ENCODE results near the gene CELSR1. TPM values are rescaled to one million over a fixed set of nuclear protein-coding genes. Genes with fewer than 3 reads are reported as not detected.

Gene CELSR1
- total RNA-seq, 1 experiment from 2014 or later, result 5.7 TPM

DNA sequence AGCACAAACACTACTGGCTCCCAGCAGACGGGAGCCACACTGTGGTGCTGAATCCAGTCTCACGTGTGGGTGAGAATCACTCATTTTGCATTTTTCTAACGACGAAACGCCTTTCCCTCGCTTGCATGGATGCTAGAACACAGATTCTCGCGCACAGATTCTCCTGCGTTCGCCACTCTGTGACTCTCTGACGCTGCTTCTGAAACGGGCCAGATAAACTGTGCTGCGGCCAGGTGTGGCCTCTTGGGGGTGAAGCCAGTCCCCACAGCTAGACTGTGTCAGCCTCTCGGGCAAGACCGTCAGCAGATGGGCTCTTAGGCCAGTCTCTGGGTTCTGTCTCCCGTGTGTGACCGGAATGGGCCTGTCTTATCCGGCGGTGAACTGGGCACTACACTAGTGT lies 157.4 kb downstream of the CELSR1 start:
- DNase-seq (ENCODE audit: low spot score), result no peak

DNA sequence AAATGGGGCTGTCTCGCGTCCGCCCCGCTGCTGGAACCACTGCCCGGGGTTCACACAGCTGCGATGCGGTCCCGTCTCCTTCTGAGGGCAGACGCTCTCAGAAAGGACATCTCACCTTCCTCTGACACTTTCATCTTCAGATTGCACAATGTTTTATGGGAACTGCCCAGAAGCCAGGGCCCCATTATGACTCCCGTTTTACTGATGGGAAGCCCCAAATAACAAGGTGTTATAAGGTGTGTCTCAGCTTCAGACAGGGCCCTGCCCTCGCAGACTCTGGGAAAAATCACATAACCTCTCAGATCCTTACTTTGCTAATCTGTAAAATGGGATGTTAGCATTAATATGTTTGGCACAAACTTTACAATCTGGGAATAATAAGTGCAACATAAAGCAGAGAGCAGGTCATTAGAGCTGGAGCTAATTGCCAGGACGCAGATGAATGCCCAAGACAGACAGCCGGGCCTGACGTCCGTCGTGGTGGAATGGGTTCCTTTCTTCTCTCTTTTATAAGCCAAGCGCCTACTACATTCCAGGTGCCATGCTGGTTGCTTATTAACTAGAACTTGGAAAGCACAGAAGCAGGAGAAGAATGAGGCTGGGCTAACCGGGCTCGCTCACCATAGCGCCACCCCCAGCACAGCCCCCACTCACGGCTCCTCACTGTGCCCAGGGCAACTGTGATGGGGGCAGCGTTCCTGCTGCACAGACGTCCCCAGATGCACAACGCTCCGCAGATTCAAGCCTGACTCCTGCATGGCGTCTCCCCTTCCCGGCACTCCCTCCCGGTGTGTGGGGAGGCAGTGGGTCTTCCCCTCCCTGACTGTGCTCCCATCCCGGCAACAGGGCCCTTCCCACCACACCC lies 158.1 kb downstream of the CELSR1 start:
- no peak for DNase-seq (ENCODE audit: low spot score)

DNA sequence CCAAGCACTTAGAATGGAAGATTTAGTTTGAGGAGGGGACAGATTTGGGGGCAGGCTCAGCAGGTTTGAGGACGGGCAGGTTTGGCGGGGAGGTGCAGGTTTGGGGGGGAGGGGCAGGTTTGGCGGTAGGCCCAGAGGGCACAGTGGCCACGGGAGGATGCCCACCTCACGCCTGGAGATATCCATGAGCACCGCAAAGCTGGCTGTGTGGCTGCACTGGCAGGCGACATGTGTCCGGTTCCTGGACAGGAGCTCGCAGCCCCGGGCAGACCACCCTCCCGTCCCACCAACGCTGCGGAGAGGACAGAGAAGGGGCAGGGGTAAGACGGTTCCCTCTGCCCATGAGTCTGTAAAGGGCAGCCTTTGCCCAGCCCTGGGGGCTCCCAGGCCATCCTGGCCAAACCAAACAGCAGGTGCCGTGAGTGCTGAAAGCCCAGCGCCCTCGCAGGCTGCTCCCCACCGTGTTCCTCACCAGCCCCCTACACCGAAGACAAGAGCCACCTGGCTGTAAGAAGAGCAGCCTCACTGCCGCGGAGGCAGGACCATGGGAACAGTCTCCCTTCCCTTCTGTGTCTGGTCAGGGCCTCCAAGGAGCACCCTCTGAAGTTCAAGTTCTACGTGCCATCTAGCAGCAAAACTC lies 158.9 kb downstream of the CELSR1 start:
- no peak for DNase-seq (ENCODE audit: low spot score)

DNA sequence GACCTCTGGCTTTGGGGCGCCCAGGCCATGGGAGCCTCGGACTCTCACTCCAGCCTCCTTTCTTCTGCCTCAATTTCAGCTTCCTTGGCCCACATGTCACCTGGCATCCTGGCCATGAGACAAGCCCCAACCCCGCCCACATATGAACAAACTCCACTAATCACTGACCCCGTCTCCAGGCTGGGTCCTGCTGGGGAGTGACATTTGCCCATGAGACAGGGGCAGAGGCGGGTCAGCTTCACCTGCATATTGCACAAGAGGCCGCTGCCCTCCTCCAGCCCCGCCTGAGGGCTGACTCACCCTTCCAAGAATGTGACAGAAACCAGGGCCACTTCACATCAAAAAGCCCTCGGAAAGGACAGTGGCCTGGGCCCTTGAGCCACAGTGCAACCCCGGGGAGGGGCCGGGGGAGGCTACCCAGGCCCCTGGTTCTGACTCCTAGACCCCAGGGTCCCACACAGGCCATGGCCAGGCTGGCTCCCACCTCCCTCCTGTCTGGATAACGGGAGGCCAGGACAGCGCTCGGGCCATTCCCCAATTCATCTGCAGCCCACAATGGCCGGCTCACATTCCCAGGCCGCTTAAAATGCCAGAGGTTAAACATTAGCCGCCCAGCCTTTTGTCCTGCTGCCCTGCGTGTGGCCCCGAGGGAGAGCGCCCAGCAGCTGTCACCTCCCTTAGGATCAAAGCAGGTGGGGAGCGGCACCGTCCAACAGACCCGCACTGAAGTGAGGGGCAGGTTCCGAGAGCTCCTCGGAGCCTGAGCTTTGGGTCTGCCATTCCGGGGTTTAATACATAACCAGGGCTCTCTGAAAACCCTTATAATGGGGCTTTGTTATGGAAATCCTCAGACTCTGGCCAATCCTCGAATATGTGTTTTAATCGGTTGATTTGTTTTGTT lies 159.6 kb downstream of the CELSR1 start:
- DNase-seq (ENCODE audit: low spot score), result peak; percentile 29

DNA sequence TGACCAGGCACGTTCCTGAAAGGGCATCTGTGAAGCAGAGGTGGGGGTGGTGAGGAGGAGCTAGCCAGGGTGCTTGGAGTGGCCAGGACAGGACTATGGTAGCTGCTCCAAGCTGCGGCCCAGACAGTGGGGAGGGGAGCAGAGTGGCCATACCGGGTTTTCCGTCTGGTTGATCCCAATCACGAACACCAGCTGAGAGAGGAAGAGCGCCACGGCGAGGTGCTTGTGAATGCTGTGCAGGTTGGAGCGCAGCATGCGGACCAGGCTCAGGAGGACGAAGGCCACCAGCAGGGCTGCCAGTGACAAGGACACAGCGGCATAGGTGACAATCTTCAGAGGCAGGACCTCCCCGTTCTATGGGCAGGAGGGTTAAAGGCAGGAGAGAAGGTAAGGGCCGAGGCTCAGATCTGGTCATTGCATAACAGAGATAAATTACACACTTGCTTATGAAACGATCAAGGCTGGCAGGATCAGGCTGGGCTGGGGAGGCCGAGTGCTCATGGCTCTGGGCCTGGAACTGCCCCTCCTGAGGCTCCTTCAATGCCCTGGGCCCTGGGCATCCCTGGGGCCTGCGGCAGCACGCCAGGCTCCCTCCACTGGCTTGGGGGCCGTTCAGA lies 160.4 kb downstream of the CELSR1 start:
- DNase-seq (ENCODE audit: low spot score), result no peak

DNA sequence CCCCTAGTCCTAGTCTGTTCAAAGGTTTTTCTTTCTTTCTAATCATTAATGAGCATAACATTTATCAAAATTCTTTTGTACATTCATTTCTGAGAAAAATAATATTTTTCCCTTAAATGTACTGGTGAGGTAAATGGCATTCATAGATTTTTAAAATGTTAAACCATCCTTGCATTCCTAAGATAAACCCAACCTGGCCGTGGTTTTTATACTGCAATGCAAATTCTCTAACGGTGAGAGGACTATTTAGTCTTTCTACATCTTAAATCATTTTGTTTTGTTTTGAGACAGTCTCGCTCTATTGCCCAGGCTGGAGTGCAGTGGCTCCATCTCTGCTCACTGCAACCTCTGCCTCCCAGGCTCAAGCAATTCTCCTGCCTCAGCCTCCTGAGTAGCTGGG lies 161.3 kb downstream of the CELSR1 start:
- DNase-seq (ENCODE audit: low spot score), result no peak

DNA sequence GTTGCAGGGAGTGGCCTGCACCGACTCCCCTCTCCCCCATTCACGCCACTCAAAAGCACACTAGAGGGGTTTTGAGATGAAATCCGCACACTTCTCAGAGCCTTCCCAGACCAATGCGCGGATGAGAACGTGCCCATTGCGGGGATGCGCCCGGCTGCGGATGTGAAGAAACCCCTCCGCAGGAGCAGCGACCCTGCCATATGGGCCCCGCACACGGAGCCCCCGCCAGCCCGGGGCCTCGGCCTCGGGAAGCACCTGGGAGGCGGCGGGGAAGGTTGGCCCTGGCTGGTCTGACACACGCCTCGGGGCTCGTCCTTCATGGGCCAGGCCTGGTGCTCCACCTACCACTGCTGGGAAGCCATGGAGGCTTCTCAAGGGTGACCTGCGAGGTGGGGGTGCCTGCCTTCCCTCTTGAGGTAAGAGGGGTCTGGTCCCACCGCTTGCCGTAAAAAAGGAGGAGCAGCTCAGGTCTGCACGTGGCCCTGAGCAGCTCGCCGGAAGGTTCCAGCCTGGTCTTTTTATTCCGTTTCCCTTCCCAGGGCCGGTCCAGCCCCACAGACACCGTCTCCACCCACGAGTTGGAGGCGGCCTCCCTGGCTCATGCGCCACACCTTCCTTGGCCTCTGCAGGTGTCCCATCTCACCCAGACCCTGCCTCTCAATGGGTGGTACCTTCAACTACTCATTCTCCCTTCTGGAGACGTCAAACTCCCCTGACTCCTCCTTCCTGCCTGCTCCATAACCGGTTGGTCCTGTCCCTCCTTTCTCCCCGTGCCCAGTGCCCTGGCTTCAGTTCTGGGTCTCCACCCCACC lies 162.6 kb downstream of the CELSR1 start:
- no peak for DNase-seq (ENCODE audit: low spot score)

DNA sequence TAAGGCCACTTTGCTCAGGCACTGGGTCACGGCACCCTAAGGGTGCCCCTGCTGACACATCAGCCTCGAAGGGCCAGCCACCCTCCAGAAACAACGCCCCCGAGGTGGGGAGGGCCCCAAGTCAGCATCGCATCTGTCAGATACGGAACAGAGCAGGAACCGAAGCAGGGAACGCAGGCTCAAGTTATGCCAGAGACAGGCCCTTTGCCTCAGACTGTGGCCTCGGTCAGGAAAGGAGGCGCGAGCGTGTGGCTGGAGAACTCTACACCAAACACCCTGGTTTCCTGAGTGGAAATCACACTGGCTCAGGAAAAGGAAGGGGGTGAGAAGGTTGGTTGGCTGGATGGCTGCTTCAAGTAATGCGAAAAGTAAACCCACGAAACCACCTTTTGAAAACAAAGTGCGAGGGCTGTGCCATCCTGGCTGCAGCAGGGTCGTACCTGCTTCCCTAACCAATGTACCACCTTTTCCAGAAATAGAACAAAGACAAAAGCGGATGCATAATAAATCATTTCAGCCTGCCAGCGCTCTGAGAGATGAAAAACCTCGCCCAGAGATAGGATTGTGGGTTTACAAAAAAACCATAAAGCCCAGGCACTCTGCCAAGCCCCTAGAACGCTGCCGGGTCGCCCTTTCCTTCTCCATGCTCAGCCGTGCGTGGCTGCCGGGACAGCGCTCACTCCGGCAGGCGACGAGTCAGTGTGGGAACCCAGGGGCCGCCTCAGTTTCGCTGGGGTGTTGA lies 163.3 kb downstream of the CELSR1 start:
- DNase-seq (ENCODE audit: low spot score), result no peak

DNA sequence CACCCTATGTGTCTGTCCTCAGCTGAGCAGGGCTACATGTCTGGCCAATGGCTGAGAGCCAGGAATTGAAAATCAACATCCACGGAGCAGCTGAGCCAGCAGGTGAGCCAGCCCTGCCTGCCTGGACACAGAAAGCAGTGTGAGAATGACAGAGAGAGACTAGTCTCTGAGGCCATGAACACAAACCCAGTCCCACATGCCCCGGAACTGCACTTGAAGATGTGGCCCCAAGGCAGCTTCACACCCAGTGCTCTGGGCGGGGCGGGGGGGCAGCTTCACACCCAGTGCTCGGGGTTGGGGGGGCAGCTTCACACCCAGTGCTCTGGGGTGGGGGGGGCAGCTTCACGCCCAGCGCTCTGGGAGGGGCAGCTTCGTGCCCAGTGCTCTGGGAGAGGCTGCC lies 164.3 kb downstream of the CELSR1 start:
- no peak for DNase-seq (ENCODE audit: low spot score)

DNA sequence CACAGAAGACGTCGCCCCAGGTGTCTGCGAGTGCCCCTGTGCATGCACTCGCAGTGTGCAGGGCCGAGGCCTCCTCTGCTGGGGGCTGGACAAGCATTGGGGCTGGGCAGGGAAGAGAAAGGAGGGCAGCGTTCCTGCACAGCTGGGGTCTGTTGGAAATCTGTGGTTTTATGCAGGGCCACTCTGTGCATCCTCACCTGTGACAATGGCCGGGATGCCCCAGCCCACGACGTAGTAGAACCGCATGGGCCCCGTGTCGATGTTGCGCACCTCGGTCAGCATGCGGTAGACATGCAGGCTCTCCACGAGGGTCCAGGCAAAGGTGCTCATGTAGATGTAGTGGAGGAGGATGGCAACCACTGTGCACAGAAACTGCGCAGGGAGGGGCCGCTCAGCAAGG lies 164.7 kb downstream of the CELSR1 start:
- no peak for DNase-seq (ENCODE audit: low spot score)

DNA sequence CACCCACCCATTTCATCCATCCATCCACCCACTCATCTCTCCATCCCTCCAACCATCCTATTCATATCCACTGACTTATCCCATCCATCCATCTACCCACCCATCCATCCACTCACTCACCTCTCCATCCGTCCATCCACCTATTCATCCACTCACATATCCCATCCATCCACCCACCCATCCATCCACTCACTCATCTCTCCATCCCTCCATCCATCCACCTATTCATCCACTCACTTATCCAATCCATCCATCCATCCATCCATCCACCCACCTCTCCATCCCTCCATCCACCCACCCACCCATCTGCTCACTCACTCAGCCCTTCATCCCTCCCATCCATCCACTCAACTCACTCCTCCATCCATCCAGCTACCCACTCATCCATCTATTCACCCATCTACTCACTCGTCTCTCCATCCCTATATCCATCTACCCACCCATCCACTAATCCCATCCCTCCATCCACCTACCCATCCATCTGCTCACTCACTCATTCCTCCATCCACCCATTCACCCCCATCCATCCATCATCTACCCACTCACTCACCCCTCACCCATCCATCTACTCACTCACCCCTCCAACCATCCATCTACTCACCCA lies 165.7 kb downstream of the CELSR1 start:
- no peak for DNase-seq (ENCODE audit: low spot score)

DNA sequence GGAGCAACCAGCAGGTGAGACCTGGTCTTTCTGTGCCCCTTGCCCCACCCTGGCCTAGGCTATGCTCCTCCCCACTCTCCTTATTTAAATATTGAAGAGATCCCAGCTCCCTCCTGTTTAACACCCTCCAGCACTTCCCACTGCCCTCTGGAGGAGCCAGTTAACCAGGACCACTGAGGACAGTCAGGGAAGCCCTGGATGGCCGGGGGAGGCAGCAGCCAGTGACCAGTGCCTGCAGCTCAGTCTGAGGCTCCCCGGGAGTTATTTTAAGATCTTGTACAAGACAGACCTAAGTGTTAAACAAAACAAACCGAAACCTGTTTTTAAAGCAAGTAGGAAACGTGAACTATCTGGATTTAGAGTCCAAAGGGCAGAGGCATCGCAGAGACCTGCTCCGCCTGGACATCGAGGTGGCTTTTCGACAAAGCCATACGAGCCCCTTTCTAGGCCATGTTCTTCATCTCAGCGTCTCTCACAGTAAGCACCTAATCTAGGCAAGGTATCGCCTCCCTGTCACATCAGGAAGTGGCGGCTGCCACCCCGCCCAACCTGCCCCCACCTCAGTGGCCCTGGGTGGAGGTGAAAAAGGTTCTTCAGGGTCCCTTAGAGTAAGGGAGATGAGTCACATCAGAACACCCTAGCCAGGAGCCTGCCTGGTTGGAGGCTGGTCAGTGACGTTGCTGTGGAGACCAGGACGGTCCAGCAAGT lies 166.7 kb downstream of the CELSR1 start:
- no peak for DNase-seq (ENCODE audit: low spot score)

DNA sequence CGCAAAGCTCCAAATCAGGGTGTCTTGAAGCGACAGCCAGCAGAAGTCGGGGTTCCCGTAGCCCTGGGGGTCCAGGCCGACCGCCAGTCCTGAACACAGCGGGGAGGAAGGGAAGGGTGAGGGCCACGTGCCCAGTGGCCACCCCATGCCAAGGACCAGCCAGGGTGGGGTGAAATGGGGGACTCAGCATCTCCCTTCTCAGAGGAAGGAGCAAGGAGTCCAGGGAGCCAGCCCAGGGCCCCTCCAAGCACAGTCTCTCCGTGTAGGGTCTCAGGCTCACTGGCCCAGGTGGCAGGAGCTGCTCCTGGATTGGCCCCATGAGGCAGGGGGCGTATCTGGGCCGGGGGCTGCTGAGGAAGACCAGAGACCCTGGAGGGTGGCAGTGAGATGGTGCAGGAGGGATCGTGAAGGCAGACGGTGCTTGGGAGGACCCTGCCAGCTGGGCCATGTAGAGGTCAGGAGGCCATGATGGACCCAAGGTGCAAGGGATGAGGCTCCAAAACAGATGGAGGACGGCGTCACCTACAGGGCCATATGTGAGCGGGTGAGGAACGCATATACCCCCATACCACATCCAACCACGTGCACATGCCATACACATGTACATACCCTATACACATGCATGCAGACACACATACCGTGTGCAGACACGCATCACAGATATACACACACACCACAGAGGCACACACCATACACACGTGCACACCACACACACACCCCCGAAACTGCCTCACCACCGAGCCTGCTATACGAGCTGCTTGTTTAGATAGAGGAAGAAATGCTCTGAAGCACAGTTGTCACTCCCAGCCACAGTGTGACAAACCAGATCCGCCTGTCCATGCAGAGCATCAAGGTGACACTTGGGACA lies 167.5 kb downstream of the CELSR1 start:
- no peak for DNase-seq (ENCODE audit: low spot score)

DNA sequence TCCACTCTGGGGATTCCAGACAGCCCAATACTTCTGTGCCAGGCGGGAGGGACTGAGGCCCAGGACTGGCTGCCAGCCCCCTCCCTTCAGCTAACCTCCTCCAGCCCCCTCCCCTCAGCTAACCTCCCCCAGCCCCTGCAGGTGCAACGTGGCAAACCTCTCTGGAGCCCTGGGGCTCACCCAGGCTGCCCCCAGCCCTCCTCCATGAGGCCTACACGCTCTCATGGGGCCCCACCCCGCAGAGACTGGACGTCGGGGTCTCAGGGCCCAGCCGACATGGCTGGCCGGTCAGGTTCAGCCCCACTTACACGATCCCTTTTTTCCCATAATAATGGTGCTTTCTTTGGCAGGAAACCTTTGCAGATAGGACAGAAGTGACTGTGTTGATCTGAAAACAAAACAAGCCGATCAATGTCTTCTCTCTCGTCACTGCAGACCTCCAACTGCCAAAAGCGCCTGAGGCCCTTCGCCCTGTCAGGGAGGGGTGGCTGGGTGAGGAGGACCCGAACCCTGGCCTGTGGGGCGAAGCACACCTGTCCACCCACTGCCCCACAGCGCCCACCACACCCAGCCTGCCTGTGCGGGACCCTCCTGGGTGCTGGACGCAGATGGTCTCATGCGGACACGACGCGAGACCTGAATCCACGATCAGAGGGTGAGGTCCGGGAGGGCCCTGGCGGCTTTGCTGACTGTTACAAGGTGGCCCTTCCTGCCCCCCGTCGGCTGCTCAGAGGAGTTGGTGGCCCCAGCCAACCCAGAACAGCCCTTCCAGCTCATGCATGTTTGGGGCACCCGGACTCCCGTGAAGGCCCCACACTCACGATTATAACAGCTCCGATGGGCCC lies 168.3 kb downstream of the CELSR1 start:
- DNase-seq (ENCODE audit: low spot score), result no peak

DNA sequence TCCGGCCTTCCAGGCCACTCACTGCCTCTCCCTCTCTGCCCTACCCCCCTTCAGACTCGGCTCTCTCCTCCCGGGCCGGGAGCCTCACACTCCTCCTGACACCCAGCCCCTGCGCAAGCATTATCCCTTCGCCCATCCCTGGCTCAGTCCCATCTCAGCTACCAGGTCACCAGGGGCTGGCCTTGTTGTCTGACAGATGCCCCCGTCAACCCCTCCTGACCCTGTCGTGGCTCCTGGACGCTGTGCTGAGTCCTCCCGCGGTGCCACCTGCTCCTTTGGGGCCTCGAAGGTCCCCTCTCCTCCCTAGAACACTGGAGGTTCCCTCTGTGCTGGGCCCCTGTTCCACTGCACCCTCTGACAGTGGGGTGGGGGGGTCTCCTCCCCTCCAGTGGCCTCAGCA lies 169.0 kb downstream of the CELSR1 start:
- DNase-seq (ENCODE audit: low spot score), result no peak

DNA sequence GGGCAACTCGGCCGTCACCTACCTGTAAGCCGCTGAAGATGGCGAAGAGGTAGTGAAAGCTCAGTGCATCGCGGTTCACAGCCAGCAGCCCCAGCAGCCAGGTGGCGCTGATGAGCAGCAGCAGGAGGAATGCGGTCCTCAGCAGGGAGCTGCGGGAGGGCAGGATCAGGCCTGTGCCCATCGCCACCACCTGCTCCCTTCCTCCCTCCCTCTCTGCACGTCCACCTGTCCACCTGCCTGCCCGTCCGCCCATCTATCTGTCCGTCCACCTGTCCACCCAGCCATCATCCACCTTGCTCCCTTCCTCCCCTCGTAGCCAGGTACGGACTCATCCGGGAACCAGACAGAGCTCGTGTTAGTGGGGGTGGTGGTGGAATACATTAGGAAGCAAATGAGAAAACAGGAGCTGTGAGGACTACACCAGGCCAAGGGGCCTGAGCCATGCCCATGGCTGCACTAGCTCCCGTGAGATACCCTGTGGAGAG lies 169.7 kb downstream of the CELSR1 start:
- peak; percentile 49 for DNase-seq (ENCODE audit: low spot score)
